Measurements from ENCODE around the gene HERPUD1. TPM values are rescaled to one million over a fixed set of nuclear protein-coding genes. Genes with fewer than 3 reads are reported as not detected.

HERPUD1 gene
- total and polyA plus RNA-seq, 2 of the 8 experiments (the other 6 are each of a cell fraction or from before 2014, with no cell fraction given) = 23.3 to 34.7 TPM

DNA sequence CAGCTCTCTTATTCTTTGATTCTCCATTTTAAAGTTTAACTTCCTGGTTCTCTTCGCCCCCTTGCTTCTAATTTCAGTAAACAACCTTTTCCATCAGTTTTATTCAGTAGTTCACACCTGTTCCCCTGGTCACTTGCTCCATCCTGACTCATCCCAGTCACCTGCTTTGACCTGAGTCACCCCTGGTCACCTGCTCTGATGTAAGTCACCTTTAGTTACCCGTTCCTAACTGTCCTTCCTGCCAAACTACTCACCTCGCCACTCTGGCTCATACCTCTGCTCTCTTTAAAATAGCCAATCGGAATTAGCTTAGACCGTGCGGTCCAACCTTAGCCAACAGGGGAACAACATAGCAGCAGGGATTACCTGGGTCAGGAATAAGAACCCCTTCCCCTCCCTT, 52.7 kb downstream of the HERPUD1 start:
- no peak overlapping the region for H2AFZ ChIP-seq (ENCODE audit: low read length)
- WGBS, 2 experiments (ENCODE audit: extremely low coverage in 1 of 2, insufficient coverage in 1 of 2, insufficient read length in 1 of 2, insufficient replicate concordance in 2 of 2, low coverage in 1 of 2, low lambda C conversion rate in 2 of 2, missing lambda C conversion rate in 1 of 2) = 94% methylated on average over 6 of the region's 6 CpGs; no CpG with 5 or more reads in 1 of the 2 experiments
- H3K9ac ChIP-seq (replicated peaks in 1 of 4; ENCODE audit: extremely low read depth in 1 of 4, low read depth in 3 of 4, low read length in 3 of 4) = no peak overlapping the region
- CTCF ChIA-PET (ENCODE audit: partially characterized antibody) = interaction anchor here (0.9 to 8.1 kb wide), 4 partner anchors 19 to 167 kb away, joined by 3 to 67 read pairs (median 4); no protein-coding TSS in a partner anchor
- H3K56ac ChIP-seq (replicated peaks; ENCODE audit: insufficient read length, low read depth, low read length) = no peak overlapping the region
- H4K8ac ChIP-seq (ENCODE audit: extremely low read depth, insufficient read depth, low read length) = no peak overlapping the region
- H3K18ac ChIP-seq (ENCODE audit: extremely low read depth, low read length) = no peak overlapping the region
- no peaks in the 10 kb centered on the region for H3K36me3 ChIP-seq (ENCODE audit: control insufficient read depth in 2 of 4, insufficient read depth in 4 of 4, low read length in 3 of 4)
- no peaks in the 10 kb centered on the region for H3K9me3 ChIP-seq (ENCODE audit: insufficient read depth in 2 of 2, low read depth in 1 of 2, low read length in 1 of 2)
- no peak overlapping the region for H3K4me2 ChIP-seq (ENCODE audit: insufficient read depth in 1 of 2, low read depth in 2 of 2, low read length in 2 of 2)
- no peak overlapping the region for H2BK5ac ChIP-seq (ENCODE audit: low read depth, low read length)
- no peak for FAIRE-seq
- H3K4ac ChIP-seq (replicated peaks; ENCODE audit: insufficient read length, low read depth, low read length) = no peak overlapping the region
- no peak overlapping the region for H2AK5ac ChIP-seq (ENCODE audit: low read depth, low read length)
- H2BK120ac ChIP-seq (replicated peaks; ENCODE audit: low read depth, low read length) = no peak overlapping the region
- no peaks in the 10 kb centered on the region for H3K79me2 ChIP-seq (ENCODE audit: control insufficient read depth in 1 of 2, insufficient read depth in 2 of 2, low read length in 2 of 2)
- no peak overlapping the region for H3K27ac ChIP-seq (ENCODE audit: low read depth, low read length)
- H3K27me3 ChIP-seq (replicated peaks in 1 of 4; ENCODE audit: control insufficient read depth in 3 of 4, extremely low read depth in 1 of 4, insufficient read depth in 3 of 4, low read length in 3 of 4) = peaks cover 0 to 18% (median 11%) of the 10 kb centered on the region in 4 experiments; a peak in 5 of 7 replicates
- H2BK15ac ChIP-seq (ENCODE audit: low read length) = no peak overlapping the region
- H4K91ac ChIP-seq (replicated peaks; ENCODE audit: insufficient read length, low read length) = no peak overlapping the region
- no peak overlapping the region for H3K23ac ChIP-seq (ENCODE audit: insufficient read length)
- no peak overlapping the region for H3K4me3 ChIP-seq (ENCODE audit: extremely low read depth in 1 of 4, insufficient read depth in 2 of 4, low read depth in 3 of 4, low read length in 4 of 4)
- no peak overlapping the region for H4K5ac ChIP-seq (ENCODE audit: insufficient read length, low read depth, low read length)
- POLR2A ChIA-PET (ENCODE audit: partially characterized antibody) = no interaction called here
- H2BK20ac ChIP-seq (ENCODE audit: low read length) = no peak overlapping the region
- H4K20me1 ChIP-seq (replicated peaks in 1 of 2; ENCODE audit: control insufficient read depth in 1 of 2, insufficient read depth in 2 of 2, low read length in 2 of 2) = no peaks in the 10 kb centered on the region
- H3K4me1 ChIP-seq (replicated peaks in 1 of 4; ENCODE audit: control insufficient read depth in 3 of 4, insufficient read depth in 4 of 4, low read length in 3 of 4) = peaks cover 0 to 5% (median 3%) of the 10 kb centered on the region in 4 experiments; a peak in 3 of 7 replicates
- no peak for DNase-seq (ENCODE audit: low read depth in 1 of 2, low spot score in 2 of 2)
- H2BK12ac ChIP-seq (ENCODE audit: low read depth, low read length) = no peak overlapping the region
- H3K23me2 ChIP-seq (ENCODE audit: low read depth, low read length) = peaks cover 7% of the 10 kb centered on the region; the same call in 1 of the 2 replicates
- H3K14ac ChIP-seq (ENCODE audit: insufficient read length) = no peak overlapping the region
- H3K79me1 ChIP-seq (ENCODE audit: low read depth, low read length) = no peaks in the 10 kb centered on the region
- no peak for TF ChIP-seq CREB1 (IDR thresholded peaks at IDR 0.05)
- no peak for TF ChIP-seq SP4 (IDR thresholded peaks at IDR 0.05; ENCODE audit: low read length)
- no peak for TF ChIP-seq JUND (IDR thresholded peaks at IDR 0.05; ENCODE audit: low read length)
- TF ChIP-seq TAF1 (IDR thresholded peaks at IDR 0.05; ENCODE audit: low read depth, low read length) = no peak
- no peak for TF ChIP-seq HDAC6 (IDR thresholded peaks at IDR 0.05; ENCODE audit: low read depth, low read length)
- TF ChIP-seq SP2 (IDR thresholded peaks at IDR 0.05; ENCODE audit: low read length) = no peak
- TF ChIP-seq CHD2 (IDR thresholded peaks at IDR 0.05; ENCODE audit: low read length) = no peak
- no peak for TF ChIP-seq NRF1 (IDR thresholded peaks at IDR 0.05; ENCODE audit: low read depth, low read length)
- no peak for TF ChIP-seq EZH2 (IDR thresholded peaks at IDR 0.05; ENCODE audit: low read depth, low read length, severe bottlenecking)
- TF ChIP-seq, protein P1, sequence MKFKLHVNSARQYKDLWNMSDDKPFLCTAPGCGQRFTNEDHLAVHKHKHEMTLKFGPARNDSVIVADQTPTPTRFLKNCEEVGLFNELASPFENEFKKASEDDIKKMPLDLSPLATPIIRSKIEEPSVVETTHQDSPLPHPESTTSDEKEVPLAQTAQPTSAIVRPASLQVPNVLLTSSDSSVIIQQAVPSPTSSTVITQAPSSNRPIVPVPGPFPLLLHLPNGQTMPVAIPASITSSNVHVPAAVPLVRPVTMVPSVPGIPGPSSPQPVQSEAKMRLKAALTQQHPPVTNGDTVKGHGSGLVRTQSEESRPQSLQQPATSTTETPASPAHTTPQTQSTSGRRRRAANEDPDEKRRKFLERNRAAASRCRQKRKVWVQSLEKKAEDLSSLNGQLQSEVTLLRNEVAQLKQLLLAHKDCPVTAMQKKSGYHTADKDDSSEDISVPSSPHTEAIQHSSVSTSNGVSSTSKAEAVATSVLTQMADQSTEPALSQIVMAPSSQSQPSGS (IDR thresholded peaks at IDR 0.05; ENCODE audit: low read length) = no peak
- TF ChIP-seq GABPA (IDR thresholded peaks at IDR 0.05; ENCODE audit: borderline replicate concordance, insufficient read depth, low read length) = no peak
